Adrenal gland (tissue), 12 donors: ENCODE data around the gene COX19. TPM values are rescaled to one million over a fixed set of nuclear protein-coding genes. Genes with fewer than 3 reads are reported as not detected.

ENCODE experiments used
- DNase-seq, 7 donors: peaks; one replicate each; pipeline ENCODE4 v3.0.0-alpha.2; 2019 to 2020
- H3K27ac ChIP-seq, 5 donors: fragments of 200-600 bp; sonication (generic) in 4 of 5; 1 replicate in 3 of 5; 2 replicates in 2 of 5; pipeline versions ENCODE4 v1.5.1 to v1.8.0; 2016 to 2020; ENCODE audit warnings: mild to moderate bottlenecking in 1 of 5
- H3K27me3 ChIP-seq: fragments of 200-600 bp; 2 replicates; pipeline ENCODE4 v1.8.0; 2021
- H3K36me3 ChIP-seq, 2 donors: fragments of 200-600 bp; replicated peaks in 1 of 2; 1 replicate in 1 of 2; 2 replicates in 1 of 2; pipeline versions ENCODE4 v1.5.1 to v1.8.0; 2018 to 2022
- H3K4me1 ChIP-seq, 2 donors: fragments of 200-600 bp; replicated peaks in 1 of 2; 1 replicate in 1 of 2; 2 replicates in 1 of 2; pipeline versions ENCODE4 v1.5.1 to v1.8.0; 2018 to 2021
- H3K4me3 ChIP-seq, 4 donors: fragments of 200-600 bp; sonication (generic) in 3 of 4; one replicate each; pipeline ENCODE4 v1.5.1; 2016 to 2018
- H3K9me3 ChIP-seq, 3 donors: fragments of 200-600 bp; sonication (generic) in 1 of 3; replicated peaks in 1 of 3; 1 replicate in 2 of 3; 2 replicates in 1 of 3; pipeline versions ENCODE4 v1.5.1 to v1.8.0; 2016 to 2021
- POLR2A ChIP-seq, 2 donors: fragments of 450-650 bp; IDR thresholded peaks; one replicate each; pipeline ENCODE4 v1.6.1; 2017; ENCODE audit warnings: antibody characterized with exemption in 2 of 2, mild to moderate bottlenecking in 2 of 2, moderate library complexity in 1 of 2
- WGBS, 4 donors: extraction: QIAGEN DNeasy Blood & Tissue Kit in 2 of 4; methylation state at CpG; one replicate each; pipeline versions ENCODE4 v1.1.5 to v1.1.7; 2013 to 2017; 5-methylcytosine and 5-hydroxymethylcytosine counted together
- intact Hi-C, 2 donors: fragments of 100-400 bp; cut with DNase I; formaldehyde crosslinking; loops; one replicate each; pipeline versions ENCODE4 v1.14.1 to v1.15.0; 2022 to 2023
- polyA plus RNA-seq, 3 donors: library from polyadenylated mRNA; stranded (reverse); fragments of 200-250 nt in 2 of 3; fragments of 350-450 nt in 1 of 3; fragmentation: Illumina TruSeq in 1 of 3; extraction: RNeasy Lipid Tissue Mini Kit (QIAGEN cat#74804) in 1 of 3; gene quantifications; one replicate each; pipeline ENCODE4 v1.2.3, GENCODE V29; 2013 to 2014
- total RNA-seq, 9 donors: library from RNA; depleted of rRNA in 4 of 9; stranded (reverse); fragments of >200 nt in 4 of 9; fragments of 120-200 nt in 1 of 9; fragmentation: NEBNext Ultra II Directional in 1 of 9; extraction: Animal tissue kit (Norgen Biotek cat#: 25700) in 1 of 9; gene quantifications; one replicate each; pipeline versions ENCODE4 v1.1.0 to v1.2.4, GENCODE V29; 2013 to 2023
- TF ChIP-seq, protein P1 (sequence below), 6 experiments: fragments of 450-650 bp in 4 of 6; fragments of 200-600 bp in 2 of 6; sonication (generic) in 1 of 6; IDR thresholded peaks; 1 replicate in 5 of 6; 2 replicates in 1 of 6; pipeline versions ENCODE4 v1.5.1 to v1.8.0; 2016 to 2021; ENCODE audit warnings: antibody characterized with exemption in 6 of 6, mild to moderate bottlenecking in 2 of 6, moderate library complexity in 1 of 6
- donor health status: healthy with polysubstance abuse.
- donor health status: Bipolar disorder and iron deficiency.
- donor health status: DM: yes; HTN: yes; CAD: no.
- donor health status: DM: no; HTN: no; CAD: no.
- donor health status: DM: no; HTN: no; CAD: no.
- donor health status: DM: yes; HTN: yes; CAD: no.

Gene COX19
- total and polyA plus RNA-seq, 12 donors, result 9.1 to 32.4 (median 18.9) TPM

DNA sequence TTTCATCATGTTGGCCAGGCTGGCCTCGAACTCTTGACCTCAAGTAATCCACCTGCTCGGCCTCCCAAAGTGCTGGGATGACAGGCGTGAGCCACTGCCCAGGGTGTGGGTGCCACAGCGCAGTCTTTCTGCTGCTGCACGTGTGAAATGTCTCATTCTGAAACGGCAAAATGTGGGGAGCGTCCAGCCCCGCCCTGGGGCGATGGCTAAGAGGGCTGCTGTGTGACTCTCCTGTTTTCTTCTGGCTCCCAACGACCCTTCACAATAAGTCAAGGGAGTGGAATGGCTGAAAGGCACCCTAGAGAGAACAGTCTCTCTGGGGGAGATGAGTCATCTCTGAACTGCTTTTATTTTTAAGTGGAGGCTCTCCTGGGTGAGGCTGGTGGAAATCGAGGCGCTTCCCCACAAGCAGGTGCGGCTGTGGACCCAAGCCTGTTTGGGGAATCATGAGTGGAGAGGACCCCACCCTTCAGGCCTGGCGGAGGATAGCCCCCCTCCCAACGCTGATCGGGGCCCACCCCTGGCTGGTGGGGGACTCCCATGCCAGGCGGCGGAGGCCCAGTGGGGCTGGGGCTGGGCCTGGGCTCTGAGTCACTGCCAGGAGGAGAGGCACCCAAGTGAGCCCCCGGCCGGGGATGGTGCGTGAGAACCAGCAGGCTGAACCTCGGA lies 38.8 kb downstream of the COX19 start:
- intact Hi-C loops, result no loop called here
- Histone ChIP-seq H3K27me3 (no peaks in the 10 kb centered on the region), H3K4me3 (no peak overlapping the region), H3K9me3 (no peaks in the 10 kb centered on the region), H3K27ac (no peak overlapping the region), H3K36me3 (no peaks in the 10 kb centered on the region), H3K4me1 (no peaks in the 10 kb centered on the region)
- 72 to 82% (median 77%) methylated on average over 10 to 22 of the region's 22 CpGs for WGBS, 4 donors
- DNase-seq, result no peak
- no peak for TF ChIP-seq POLR2A (IDR thresholded peaks at IDR 0.05)
- TF ChIP-seq, protein P1, sequence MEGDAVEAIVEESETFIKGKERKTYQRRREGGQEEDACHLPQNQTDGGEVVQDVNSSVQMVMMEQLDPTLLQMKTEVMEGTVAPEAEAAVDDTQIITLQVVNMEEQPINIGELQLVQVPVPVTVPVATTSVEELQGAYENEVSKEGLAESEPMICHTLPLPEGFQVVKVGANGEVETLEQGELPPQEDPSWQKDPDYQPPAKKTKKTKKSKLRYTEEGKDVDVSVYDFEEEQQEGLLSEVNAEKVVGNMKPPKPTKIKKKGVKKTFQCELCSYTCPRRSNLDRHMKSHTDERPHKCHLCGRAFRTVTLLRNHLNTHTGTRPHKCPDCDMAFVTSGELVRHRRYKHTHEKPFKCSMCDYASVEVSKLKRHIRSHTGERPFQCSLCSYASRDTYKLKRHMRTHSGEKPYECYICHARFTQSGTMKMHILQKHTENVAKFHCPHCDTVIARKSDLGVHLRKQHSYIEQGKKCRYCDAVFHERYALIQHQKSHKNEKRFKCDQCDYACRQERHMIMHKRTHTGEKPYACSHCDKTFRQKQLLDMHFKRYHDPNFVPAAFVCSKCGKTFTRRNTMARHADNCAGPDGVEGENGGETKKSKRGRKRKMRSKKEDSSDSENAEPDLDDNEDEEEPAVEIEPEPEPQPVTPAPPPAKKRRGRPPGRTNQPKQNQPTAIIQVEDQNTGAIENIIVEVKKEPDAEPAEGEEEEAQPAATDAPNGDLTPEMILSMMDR (IDR thresholded peaks at IDR 0.05), result no peak

- 90 to 96% (median 93%) methylated on average over 18 to 28 of the region's 28 CpGs for WGBS, 4 donors
Measured at GRCh38 chr7:935874-936385, 39.4 kb downstream of the COX19 start.

DNA sequence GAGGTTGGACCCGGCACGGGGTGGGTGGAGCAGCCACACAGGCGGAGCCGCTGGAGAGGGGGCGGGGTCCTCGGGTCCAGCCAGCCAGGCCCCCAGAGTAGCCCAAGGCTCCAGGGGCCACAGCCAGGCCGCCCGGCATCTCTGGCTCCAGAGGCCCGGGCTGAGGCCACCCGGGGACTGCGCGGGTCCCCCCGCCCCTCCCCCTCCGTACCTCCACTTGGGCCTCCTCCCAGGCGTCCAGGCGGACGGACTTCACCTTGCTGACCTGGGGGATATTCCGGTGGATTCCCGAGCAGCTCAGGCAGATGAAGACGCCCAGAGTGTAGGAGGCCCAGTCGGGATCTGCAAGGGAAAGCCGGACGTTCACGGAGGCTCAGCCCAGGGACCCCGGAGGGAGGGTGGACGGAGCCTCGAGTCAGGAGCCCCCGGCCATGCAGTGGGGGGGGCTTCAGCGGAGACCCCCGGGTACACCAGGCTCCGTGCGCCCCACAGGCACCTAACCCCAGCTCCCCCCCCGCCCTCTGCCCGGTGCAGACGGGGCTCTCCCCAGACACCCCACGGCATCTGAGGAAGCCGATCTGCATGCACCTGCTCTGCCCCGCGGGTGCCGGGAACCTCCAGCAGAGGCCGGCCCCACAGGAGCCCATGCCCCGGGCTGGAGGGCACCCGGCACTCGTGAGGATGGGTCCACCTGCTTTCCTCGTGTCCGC lies 40.0 kb downstream of the COX19 start:
- Histone ChIP-seq H3K27me3 (no peaks in the 10 kb centered on the region), H3K4me1 (no peaks in the 10 kb centered on the region), H3K4me3 (no peak overlapping the region), H3K36me3 (no peaks in the 10 kb centered on the region), H3K27ac (no peak overlapping the region), H3K9me3 (no peaks in the 10 kb centered on the region)
- WGBS, 4 donors, result 50 to 83% (median 75%) methylated on average over 2 to 46 of the region's 46 CpGs
- no peak for TF ChIP-seq POLR2A (IDR thresholded peaks at IDR 0.05)
- TF ChIP-seq, protein P1 (IDR thresholded peaks at IDR 0.05), result no peak
- intact Hi-C loops, result no loop called here
- DNase-seq, result no peak

More at GRCh38 chr7:935874-936385, 39.4 kb downstream of the COX19 start:
- Histone ChIP-seq H3K4me1 (no peaks in the 10 kb centered on the region), H3K4me3 (no peak overlapping the region), H3K27me3 (no peaks in the 10 kb centered on the region), H3K27ac (no peak overlapping the region), H3K9me3 (no peaks in the 10 kb centered on the region), H3K36me3 (no peaks in the 10 kb centered on the region)
- TF ChIP-seq POLR2A (IDR thresholded peaks at IDR 0.05), result no peak
- TF ChIP-seq, protein P1 (IDR thresholded peaks at IDR 0.05), result no peak
- intact Hi-C loops, result no loop called here
- DNase-seq, result no peak

DNA sequence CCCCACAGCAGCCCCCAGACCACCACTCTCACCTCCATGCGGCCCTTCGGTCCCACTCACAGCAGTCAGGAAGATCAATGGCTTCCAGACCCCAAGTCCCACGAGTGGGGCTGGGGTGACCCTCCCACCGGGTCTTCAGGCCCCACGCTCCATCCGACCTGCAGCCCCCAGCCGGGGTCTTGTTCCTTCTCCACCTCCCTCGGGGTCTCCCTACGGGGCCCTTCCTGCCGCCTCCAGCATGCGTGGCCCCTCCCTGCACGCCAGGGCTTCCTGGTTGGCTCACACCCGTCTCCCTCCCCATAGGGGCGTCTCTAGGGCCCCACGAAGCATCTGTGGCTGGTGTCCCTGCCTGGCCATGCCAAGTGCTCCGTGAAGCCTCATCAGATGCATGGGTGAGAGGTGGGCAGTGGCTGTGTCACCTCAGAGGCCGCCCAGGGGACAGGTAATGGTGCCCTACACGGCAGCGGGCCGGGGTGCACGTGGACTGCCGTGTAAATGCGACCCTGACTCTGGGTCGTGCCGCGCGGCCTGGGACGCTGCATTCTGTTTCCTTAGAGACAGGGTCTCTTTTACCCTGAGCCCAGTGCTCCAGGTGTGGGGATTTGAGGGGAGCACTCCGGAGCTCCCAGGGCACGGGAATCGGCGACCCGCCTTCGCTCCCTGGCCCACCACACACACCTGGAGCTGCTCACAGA lies 40.7 kb downstream of the COX19 start:
- intact Hi-C loops, result loop anchor here in 1 of 2 donors (5.0 kb wide), 1 partner anchor 612 kb away; no protein-coding TSS in a partner anchor
- 80 to 88% (median 86%) methylated on average over 7 to 34 of the region's 34 CpGs for WGBS, 4 donors
- Histone ChIP-seq H3K27ac (no peak overlapping the region), H3K27me3 (no peaks in the 10 kb centered on the region), H3K4me1 (no peaks in the 10 kb centered on the region), H3K36me3 (no peaks in the 10 kb centered on the region), H3K4me3 (no peak overlapping the region), H3K9me3 (no peaks in the 10 kb centered on the region)
- TF ChIP-seq POLR2A (IDR thresholded peaks at IDR 0.05), result no peak
- TF ChIP-seq, protein P1 (IDR thresholded peaks at IDR 0.05), result no peak
- DNase-seq, result no peak
